HEK293 (cell line): ENCODE measurements around the gene IMMP2L.

Experiments
- CTCF ChIP-seq: fragments of 450-650 bp; formaldehyde crosslinking; IDR thresholded peaks from 2 replicates; pipeline ENCODE4 v1.5.1; 2016; ENCODE audit warnings: missing biosample characterization, missing genetic modification characterization
- ZFP41 ChIP-seq: fragments of 450-650 bp; formaldehyde crosslinking; IDR thresholded peaks from 2 replicates; pipeline ENCODE4 v1.5.1; 2016; ENCODE audit warnings: missing biosample characterization, missing genetic modification characterization, borderline replicate concordance
- ZNF2 ChIP-seq: fragments of 450-650 bp; formaldehyde crosslinking; IDR thresholded peaks from 2 replicates; pipeline ENCODE4 v1.5.1; 2016; ENCODE audit warnings: missing biosample characterization, missing genetic modification characterization
- ZNF202 ChIP-seq: fragments of 450-650 bp; formaldehyde crosslinking; IDR thresholded peaks from 2 replicates; pipeline ENCODE4 v1.5.1; 2016; ENCODE audit warnings: missing biosample characterization, missing genetic modification characterization, borderline replicate concordance
- ZNF223 ChIP-seq: fragments of 450-650 bp; formaldehyde crosslinking; IDR thresholded peaks from 2 replicates; pipeline ENCODE4 v1.5.1; 2016; ENCODE audit warnings: missing biosample characterization, missing genetic modification characterization
- ZNF747 ChIP-seq: fragments of 450-650 bp; formaldehyde crosslinking; IDR thresholded peaks from 2 replicates; pipeline ENCODE4 v1.5.1; 2016; ENCODE audit warnings: missing biosample characterization, missing genetic modification characterization
- TF ChIP-seq, protein P1 (sequence below): fragments of 450-650 bp; formaldehyde crosslinking; IDR thresholded peaks from 2 replicates; pipeline ENCODE4 v1.5.1; 2016; ENCODE audit warnings: missing biosample characterization, missing genetic modification characterization
- TF ChIP-seq, protein P2 (sequence below): fragments of 450-650 bp; formaldehyde crosslinking; IDR thresholded peaks from 2 replicates; pipeline ENCODE4 v1.5.1; 2016; ENCODE audit warnings: missing biosample characterization, missing genetic modification characterization, low read depth

DNA sequence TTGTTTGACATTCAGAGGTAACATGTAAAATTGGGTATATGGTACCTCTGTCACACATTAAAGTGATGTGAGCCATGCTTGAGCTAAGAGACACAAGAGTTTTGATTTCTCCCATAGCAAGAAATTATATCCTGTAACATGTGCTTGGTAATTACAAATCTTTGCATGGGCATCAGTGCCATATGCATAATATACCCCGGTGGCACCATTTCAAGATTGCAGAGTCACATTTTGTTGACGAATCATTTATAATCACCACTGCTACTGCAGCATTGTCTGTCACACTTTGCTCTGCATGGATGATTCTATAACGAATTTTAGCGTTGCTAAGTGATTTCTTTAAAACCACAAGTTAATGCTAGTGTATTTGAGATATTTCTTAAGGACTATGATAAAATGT, 915.0 kb downstream of the IMMP2L start:
- TF ChIP-seq, protein P1, sequence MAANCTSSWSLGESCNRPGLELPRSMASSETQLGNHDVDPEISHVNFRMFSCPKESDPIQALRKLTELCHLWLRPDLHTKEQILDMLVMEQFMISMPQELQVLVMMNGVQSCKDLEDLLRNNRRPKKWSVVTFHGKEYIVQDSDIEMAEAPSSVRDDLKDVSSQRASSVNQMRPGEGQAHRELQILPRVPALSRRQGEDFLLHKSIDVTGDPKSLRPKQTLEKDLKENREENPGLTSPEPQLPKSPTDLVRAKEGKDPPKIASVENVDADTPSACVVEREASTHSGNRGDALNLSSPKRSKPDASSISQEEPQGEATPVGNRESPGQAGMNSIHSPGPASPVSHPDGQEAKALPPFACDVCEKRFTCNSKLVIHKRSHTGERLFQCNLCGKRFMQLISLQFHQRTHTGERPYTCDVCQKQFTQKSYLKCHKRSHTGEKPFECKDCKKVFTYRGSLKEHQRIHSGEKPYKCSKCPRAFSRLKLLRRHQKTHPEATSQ (tag by site-specific recombination), result no peak
- TF ChIP-seq, protein P2, sequence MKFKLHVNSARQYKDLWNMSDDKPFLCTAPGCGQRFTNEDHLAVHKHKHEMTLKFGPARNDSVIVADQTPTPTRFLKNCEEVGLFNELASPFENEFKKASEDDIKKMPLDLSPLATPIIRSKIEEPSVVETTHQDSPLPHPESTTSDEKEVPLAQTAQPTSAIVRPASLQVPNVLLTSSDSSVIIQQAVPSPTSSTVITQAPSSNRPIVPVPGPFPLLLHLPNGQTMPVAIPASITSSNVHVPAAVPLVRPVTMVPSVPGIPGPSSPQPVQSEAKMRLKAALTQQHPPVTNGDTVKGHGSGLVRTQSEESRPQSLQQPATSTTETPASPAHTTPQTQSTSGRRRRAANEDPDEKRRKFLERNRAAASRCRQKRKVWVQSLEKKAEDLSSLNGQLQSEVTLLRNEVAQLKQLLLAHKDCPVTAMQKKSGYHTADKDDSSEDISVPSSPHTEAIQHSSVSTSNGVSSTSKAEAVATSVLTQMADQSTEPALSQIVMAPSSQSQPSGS (tag by site-specific recombination), result no peak
- no peak for TF ChIP-seq CTCF (tag by site-specific recombination)
- no peak for TF ChIP-seq ZNF747 (tag by site-specific recombination)
- no peak for TF ChIP-seq ZFP41
- TF ChIP-seq ZNF2 (tag by site-specific recombination), result no peak
- no peak for TF ChIP-seq ZNF223
- no peak for TF ChIP-seq ZNF202 (tag by site-specific recombination)
